ENCODE data around the gene MPPED1. TPM values are rescaled to one million over a fixed set of nuclear protein-coding genes. Genes with fewer than 3 reads are reported as not detected.

The MPPED1 gene
- total and polyA plus RNA-seq, 12 donors, result 0.01 TPM; not detected in 11

GRCh38 chr22:43487311-43488030 is 75.7 kb downstream of the MPPED1 start:
- WGBS, 2 donors, result 66 to 77% methylated on average over 19 of the region's 19 CpGs
- H3K4me1 ChIP-seq, result peaks cover 0 to 3% (median 0%) of the 10 kb centered on the region in 9 donors
- intact Hi-C loops (cut with DNase I), result no loop called here
- no peak for TF ChIP-seq CTCF (IDR thresholded peaks at IDR 0.05)
- DNase-seq, result no peak
- no peak overlapping the region for H3K4me3 ChIP-seq
- no peaks in the 10 kb centered on the region for H3K36me3 ChIP-seq
- peaks cover 0 to 64% (median 47%) of the 10 kb centered on the region in 7 donors for H3K27me3 ChIP-seq
- no peaks in the 10 kb centered on the region for H3K9me3 ChIP-seq
- no peak overlapping the region for H3K27ac ChIP-seq
- no peak for ATAC-seq

DNA sequence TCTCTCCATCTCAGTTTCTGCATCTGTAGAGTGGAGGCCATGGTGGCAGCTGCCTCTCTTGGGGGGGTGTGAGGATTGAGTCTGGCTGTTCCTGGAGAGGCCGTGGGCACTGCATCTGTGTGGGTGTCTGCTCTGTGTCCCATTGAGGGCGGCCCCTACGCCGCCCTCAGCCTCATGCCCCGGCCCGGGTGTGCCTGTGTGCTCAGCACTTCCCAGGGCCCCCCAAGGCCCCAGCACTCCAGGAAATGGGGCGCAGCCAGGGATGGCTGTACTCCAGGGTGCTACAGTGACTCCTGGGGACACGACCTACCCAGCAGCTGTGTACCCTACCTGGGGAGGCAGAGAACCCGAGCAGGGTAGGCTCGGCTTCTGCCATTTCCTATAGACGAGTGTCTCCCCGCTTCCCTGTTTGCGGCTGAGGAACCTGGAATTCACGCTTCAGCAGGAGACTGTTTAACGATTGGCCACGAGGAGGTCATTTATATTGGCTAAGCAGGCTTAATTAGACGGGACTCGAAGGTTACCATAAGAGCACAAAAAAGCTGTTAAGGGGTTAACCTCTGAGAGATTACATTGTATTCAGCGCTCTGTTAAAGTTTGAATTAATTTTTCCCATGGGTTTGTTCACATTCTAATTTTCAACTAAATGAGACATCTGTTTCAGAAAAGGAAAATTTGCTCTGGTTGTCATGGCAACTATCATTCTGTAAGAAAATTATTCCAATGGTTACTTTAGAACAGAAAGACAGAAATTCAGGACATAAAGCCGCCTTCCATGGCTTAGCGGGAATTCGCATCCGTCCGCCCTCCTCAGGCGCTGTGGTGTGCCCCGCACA is 76.4 kb downstream of the MPPED1 start:
- H3K4me3 ChIP-seq, result no peak overlapping the region
- H3K27ac ChIP-seq, result no peak overlapping the region
- WGBS, 2 donors, result 44 to 45% methylated on average over 26 of the region's 26 CpGs
- ATAC-seq (peak in 1 of 8 donors; percentile 24), DNase-seq (no peak)
- peaks cover 0 to 3% (median 0%) of the 10 kb centered on the region in 9 donors for H3K4me1 ChIP-seq
- TF ChIP-seq CTCF (IDR thresholded peaks at IDR 0.05), result no peak
- H3K36me3 ChIP-seq, result no peaks in the 10 kb centered on the region
- intact Hi-C loops (cut with DNase I), result no loop called here
- peaks cover 0 to 59% (median 46%) of the 10 kb centered on the region in 7 donors for H3K27me3 ChIP-seq
- no peaks in the 10 kb centered on the region for H3K9me3 ChIP-seq

- H3K9me3 ChIP-seq, result no peaks in the 10 kb centered on the region
- H3K4me1 ChIP-seq, result peaks cover 0 to 3% (median 0%) of the 10 kb centered on the region in 9 donors
- peak in 1 of 8 donors; percentile 20 for ATAC-seq
- no peak overlapping the region for H3K27ac ChIP-seq
- 65 to 67% methylated on average over 10 of the region's 10 CpGs for WGBS, 2 donors
- DNase-seq, result no peak
- H3K4me3 ChIP-seq, result no peak overlapping the region
- TF ChIP-seq CTCF (IDR thresholded peaks at IDR 0.05), result no peak
- H3K27me3 ChIP-seq, result peaks cover 0 to 56% (median 40%) of the 10 kb centered on the region in 7 donors
- no peaks in the 10 kb centered on the region for H3K36me3 ChIP-seq
- intact Hi-C loops (cut with DNase I), result no loop called here
These were observed 77.1 kb downstream of the MPPED1 start for GRCh38 chr22:43488937-43489336.

- Histone ChIP-seq H3K27ac (no peak overlapping the region), H3K4me1 (peaks cover 0 to 3% (median 0%) of the 10 kb centered on the region in 9 donors), H3K27me3 (peaks cover 0 to 43% (median 35%) of the 10 kb centered on the region in 7 donors), H3K36me3 (no peaks in the 10 kb centered on the region), H3K9me3 (no peaks in the 10 kb centered on the region), H3K4me3 (no peak overlapping the region)
- intact Hi-C loops (cut with DNase I), result no loop called here
- ATAC-seq (no peak), DNase-seq (no peak)
- TF ChIP-seq CTCF (IDR thresholded peaks at IDR 0.05), result no peak
- WGBS, 2 donors, result 84 to 85% methylated on average over 7 of the region's 7 CpGs
These were observed 78.5 kb downstream of the MPPED1 start for GRCh38 chr22:43490311-43490710.

Data from heart right ventricle (tissue), 16 donors.